Measurements from ENCODE around the gene NPPA.
"Not testable (repeated sequence)": the region's sequence is repeated elsewhere in the genome, so short reads cannot be mapped to it uniquely, and the experiment has no call there.

NPPA gene

GRCh38 chr1:11847667-11848372 lies at the start of gene NPPA:
Gene NPPA, minus strand, starts transcription at chr1:11847783. Its CDS starts 99 bp downstream, at chr1:11847684.
- Mint-ChIP-seq H3K27ac (no peak within 1 kb of the TSS), H3K4me3 (no peak within 1 kb of the TSS)

GRCh38 chr1:11894501-11894900 lies 46.9 kb upstream of the NPPA start:
- H3K27me3 Mint-ChIP-seq: peaks cover 89% of the 10 kb centered on the region
- H3K4me1 Mint-ChIP-seq, H3K36me3 Mint-ChIP-seq, H3K27ac Mint-ChIP-seq, H3K4me3 Mint-ChIP-seq, DNase-seq, H3K9me3 Mint-ChIP-seq: not testable (repeated sequence)
- CTCF ChIA-PET: interaction anchor here (0.6 to 4.2 kb wide), 3 partner anchors 41 to 62 kb away, joined by 3 to 36 read pairs (median 3); no protein-coding TSS in a partner anchor

More at GRCh38 chr1:11847667-11848372, at the start of gene NPPA:
- Mint-ChIP-seq H3K9me3 (no peaks in the 10 kb centered on the region), H3K36me3 (peaks cover 15% of the 10 kb centered on the region), H3K27me3 (peaks cover 20% of the 10 kb centered on the region), H3K4me1 (no peaks in the 10 kb centered on the region)
- CTCF ChIA-PET: interaction anchor here (1.7 kb wide), 1 partner anchor 10 kb away, joined by 7 read pairs; no protein-coding TSS in a partner anchor
- DNase-seq: no peak

DNA sequence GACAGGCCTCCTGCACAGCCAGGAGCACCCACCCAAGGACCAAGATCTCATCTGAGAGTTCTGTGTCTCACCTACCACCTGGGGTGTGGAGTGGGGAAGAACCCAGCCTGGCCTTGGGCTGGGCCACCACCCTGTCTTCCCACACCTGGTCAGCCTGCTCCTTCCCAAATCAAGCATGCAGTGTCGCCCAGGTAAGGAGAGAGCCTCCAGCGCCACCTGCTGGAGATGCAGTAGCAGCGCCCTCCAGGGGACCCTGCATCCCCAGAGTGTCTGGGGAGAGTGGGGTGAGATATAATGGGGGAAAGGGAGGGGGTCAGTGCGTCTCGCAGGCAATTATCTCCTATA lies 46.3 kb upstream of the NPPA start:
- CTCF ChIA-PET: interaction anchor here (0.6 to 4.2 kb wide), 9 partner anchors 10 to 175 kb away, joined by 3 to 36 read pairs (median 4); no protein-coding TSS in a partner anchor
- Mint-ChIP-seq H3K9me3 (no peaks in the 10 kb centered on the region), H3K27me3 (peaks cover 89% of the 10 kb centered on the region), H3K36me3 (no peaks in the 10 kb centered on the region), H3K4me3 (no peak overlapping the region), H3K4me1 (no peaks in the 10 kb centered on the region), H3K27ac (no peak overlapping the region)
- peak; percentile 81 for DNase-seq

DNA sequence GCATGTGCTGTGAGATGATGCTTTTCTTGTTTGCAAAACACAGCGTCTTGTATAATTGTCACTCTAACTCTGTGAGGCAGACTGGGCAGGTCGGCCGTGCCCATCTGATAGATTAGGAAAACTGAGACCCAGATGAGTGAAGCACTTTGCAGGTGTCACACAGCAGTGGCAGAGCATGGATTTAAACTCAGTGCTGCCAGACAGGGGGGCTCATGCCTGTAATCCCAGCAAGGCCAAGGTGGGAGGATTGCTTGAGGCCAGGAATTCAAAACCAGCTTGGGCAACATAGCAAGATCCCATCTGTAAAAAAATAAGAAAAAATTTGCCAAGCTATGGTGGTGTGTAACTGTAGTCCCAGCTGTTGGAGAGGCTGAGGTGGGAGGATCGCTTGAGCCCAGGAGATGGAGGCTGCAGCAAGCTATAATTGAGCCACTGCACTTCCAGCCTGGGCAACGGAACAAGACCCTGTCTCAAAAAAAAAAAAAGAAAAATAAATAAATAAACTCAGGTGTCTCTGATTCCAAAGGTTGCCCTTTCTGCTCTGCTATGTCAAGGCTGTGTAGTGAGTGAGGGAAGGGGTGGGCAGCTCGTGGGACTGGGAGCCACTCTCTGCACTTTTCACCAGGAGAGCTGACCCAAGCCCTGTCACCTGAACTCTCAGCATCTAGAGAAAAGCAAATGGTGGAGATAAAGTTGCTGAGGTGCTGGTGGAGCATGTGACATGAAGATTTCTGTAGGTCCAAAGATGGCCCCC lies 44.0 kb upstream of the NPPA start:
- DNase-seq: no peak
- H3K9me3 Mint-ChIP-seq: no peaks in the 10 kb centered on the region
- CTCF ChIA-PET: interaction anchor here (0.8 to 4.2 kb wide), 10 partner anchors 9 to 116 kb away, joined by 3 to 36 read pairs (median 4); no protein-coding TSS in a partner anchor
- no peaks in the 10 kb centered on the region for H3K4me1 Mint-ChIP-seq
- H3K27ac Mint-ChIP-seq: no peak overlapping the region
- H3K27me3 Mint-ChIP-seq: peaks cover 86% of the 10 kb centered on the region
- no peaks in the 10 kb centered on the region for H3K36me3 Mint-ChIP-seq
- no peak overlapping the region for H3K4me3 Mint-ChIP-seq

DNA sequence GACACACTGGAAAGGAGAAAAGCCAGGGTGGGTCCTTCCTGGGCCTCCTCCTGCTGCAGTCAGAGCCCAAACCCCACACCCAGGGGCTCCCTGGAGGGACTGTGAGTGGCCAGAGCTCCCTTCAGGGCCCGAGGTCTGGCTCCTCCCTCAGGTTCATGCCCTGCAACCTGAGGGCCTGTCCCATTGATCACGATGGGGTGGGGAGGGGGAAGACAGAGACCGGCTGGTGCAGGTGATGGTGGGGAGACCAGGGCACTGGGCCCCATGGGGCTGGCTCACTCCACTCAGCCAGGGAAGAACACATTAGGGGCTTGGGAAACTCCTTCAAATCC lies 41.3 kb upstream of the NPPA start:
- Mint-ChIP-seq H3K4me3 (no peak overlapping the region), H3K27ac (no peak overlapping the region), H3K36me3 (no peaks in the 10 kb centered on the region), H3K9me3 (no peaks in the 10 kb centered on the region), H3K4me1 (no peaks in the 10 kb centered on the region), H3K27me3 (peaks cover 73% of the 10 kb centered on the region)
- no peak for DNase-seq
- CTCF ChIA-PET: no interaction called here

- CTCF ChIA-PET: no interaction called here
- H3K27me3 Mint-ChIP-seq: peaks cover 68% of the 10 kb centered on the region
- H3K9me3 Mint-ChIP-seq: no peaks in the 10 kb centered on the region
- no peak overlapping the region for H3K4me3 Mint-ChIP-seq
- H3K4me1 Mint-ChIP-seq: no peaks in the 10 kb centered on the region
- DNase-seq: no peak
- no peak overlapping the region for H3K27ac Mint-ChIP-seq
- no peaks in the 10 kb centered on the region for H3K36me3 Mint-ChIP-seq
Observed at GRCh38 chr1:11888206-11888876, 40.8 kb upstream of the NPPA start.

- Mint-ChIP-seq H3K27ac (no peak overlapping the region), H3K4me1 (peaks cover 2% of the 10 kb centered on the region), H3K4me3 (no peak overlapping the region), H3K27me3 (peaks cover 68% of the 10 kb centered on the region), H3K36me3 (no peaks in the 10 kb centered on the region), H3K9me3 (no peaks in the 10 kb centered on the region)
- CTCF ChIA-PET: no interaction called here
- no peak for DNase-seq
Observed at GRCh38 chr1:11887666-11888007, 40.1 kb upstream of the NPPA start.

DNA sequence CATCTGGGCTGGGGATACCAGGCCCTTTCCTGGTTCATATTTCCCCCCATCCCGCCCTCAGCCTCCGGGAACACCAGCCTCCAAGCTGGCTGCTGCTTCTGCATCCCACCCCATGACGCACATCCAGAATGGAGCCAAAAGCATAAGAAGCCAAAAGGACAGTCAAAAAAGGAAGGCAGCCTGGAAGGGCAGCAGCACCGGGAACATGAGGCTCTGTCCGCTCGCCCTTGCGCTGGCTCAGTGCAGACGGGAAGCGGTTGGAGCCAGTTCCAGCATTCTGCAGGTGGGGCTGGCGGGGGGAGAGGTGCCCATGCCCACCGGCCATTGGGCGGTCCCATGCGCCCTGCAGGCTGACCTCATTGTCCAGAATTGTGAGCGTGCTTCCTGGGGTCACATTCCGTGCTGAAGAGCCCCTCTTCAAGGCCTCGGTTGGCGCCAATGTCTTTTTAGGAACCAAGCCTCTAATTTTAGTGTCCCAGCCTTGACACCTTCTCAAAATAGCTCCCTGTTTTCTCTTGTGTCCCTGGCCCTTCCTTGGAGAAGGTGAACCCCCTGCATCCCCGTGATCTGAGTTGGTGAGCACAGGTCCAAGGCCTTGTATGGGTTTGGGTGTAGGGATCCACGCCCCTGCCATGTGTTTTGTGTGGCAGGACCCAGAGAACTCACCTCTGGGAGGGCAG lies 39.5 kb upstream of the NPPA start:
- CTCF ChIA-PET: no interaction called here
- no peak for DNase-seq
- no peak overlapping the region for H3K27ac Mint-ChIP-seq
- H3K9me3 Mint-ChIP-seq: no peaks in the 10 kb centered on the region
- peaks cover 63% of the 10 kb centered on the region for H3K27me3 Mint-ChIP-seq
- H3K4me3 Mint-ChIP-seq: no peak overlapping the region
- no peaks in the 10 kb centered on the region for H3K36me3 Mint-ChIP-seq
- H3K4me1 Mint-ChIP-seq: peaks cover 2% of the 10 kb centered on the region

GRCh38 chr1:11885916-11886315 lies 38.3 kb upstream of the NPPA start:
- Mint-ChIP-seq H3K9me3 (no peaks in the 10 kb centered on the region), H3K4me3 (no peak overlapping the region), H3K27me3 (peaks cover 57% of the 10 kb centered on the region), H3K4me1 (peaks cover 2% of the 10 kb centered on the region), H3K27ac (no peak overlapping the region), H3K36me3 (no peaks in the 10 kb centered on the region)
- CTCF ChIA-PET: no interaction called here
- DNase-seq: no peak

DNA sequence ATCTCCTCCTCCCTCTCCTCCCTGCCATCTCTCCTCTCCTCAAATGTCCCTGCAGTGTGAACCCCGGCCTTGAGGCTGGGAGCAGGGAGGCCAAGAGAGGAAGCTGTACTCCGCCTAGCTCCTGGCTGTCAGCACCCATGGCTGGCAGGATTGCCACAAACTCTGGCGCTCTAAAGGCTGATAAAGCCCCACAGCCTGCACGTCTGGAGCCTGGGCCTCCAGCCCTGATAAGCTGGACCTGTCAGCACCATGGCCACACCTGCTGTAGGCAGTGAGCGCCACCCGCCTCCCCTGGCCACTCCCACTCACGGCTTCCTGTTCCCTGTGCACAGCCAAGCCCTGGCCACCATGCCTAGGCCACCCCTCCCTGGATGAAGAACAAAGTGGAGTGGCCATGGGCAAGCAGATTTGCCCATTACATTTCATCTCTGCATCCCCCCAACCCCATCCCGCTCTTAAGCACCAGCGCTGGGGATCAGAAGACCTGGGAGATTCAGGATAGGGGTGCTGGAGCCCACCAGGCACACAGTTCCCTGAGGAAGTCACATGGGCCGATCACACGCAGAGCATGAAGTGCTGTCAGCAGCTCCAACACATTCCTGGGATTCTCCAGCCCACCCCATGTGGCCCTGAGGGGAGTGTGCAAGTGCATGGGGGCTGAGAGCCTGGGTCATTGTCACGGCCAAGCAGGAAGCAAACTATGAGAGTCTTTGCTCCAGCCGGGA lies 35.4 kb upstream of the NPPA start:
- peak; percentile 42 for DNase-seq
- Mint-ChIP-seq H3K27me3 (peaks cover 44% of the 10 kb centered on the region), H3K27ac (no peak overlapping the region), H3K4me3 (no peak overlapping the region), H3K36me3 (no peaks in the 10 kb centered on the region), H3K9me3 (no peaks in the 10 kb centered on the region), H3K4me1 (peaks cover 2% of the 10 kb centered on the region)
- CTCF ChIA-PET: interaction anchor here (0.8 to 0.9 kb wide), 2 partner anchors 9 to 10 kb away, joined by 3 to 4 read pairs; no protein-coding TSS in a partner anchor

DNA sequence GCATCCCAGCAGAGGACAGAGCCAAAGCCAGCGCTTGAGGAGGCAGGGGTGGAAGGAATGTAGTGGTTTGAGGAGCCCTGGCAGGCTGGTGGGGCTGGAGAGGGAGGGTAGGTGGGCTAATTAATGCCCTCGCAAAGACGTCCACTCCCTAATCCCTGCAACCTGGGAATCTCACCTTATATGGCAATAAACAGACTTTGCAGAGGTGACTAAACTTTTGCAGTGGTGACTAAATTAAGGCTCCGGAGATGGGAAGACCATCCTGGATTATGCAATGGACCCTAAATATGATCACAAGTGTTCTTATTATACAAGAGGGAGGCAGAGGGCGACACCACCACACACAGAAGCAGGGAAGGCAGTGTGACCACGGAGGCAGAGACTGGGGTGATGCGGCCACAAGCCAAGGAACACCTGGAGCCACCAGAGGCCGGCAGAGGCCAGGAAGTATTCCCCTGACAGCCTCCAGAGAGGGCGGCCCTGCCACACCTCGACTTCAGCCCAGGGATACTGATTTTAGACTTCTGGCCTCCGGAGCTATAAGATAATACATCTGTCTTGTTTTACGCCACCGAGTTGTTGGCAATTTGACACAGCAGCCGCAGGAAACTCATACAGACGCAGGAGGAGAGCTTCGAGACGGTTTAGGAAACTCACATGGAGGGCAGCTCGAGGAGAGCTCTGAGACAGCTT lies 34.3 kb upstream of the NPPA start:
- CTCF ChIA-PET: interaction anchor here (0.9 kb wide), 1 partner anchor 11 kb away, joined by 4 read pairs; no protein-coding TSS in a partner anchor
- Mint-ChIP-seq H3K27me3 (peaks cover 44% of the 10 kb centered on the region), H3K4me1 (peaks cover 2% of the 10 kb centered on the region), H3K4me3 (no peak overlapping the region), H3K27ac (no peak overlapping the region), H3K36me3 (no peaks in the 10 kb centered on the region), H3K9me3 (no peaks in the 10 kb centered on the region)
- no peak for DNase-seq

- no peak for DNase-seq
- no peaks in the 10 kb centered on the region for H3K9me3 Mint-ChIP-seq
- H3K36me3 Mint-ChIP-seq: no peaks in the 10 kb centered on the region
- H3K4me3 Mint-ChIP-seq: no peak overlapping the region
- H3K4me1 Mint-ChIP-seq: peaks cover 2% of the 10 kb centered on the region
- CTCF ChIA-PET: no interaction called here
- peaks cover 43% of the 10 kb centered on the region for H3K27me3 Mint-ChIP-seq
- H3K27ac Mint-ChIP-seq: no peak overlapping the region
Observed at GRCh38 chr1:11880911-11881748, 33.5 kb upstream of the NPPA start.

- DNase-seq: no peak
- no peaks in the 10 kb centered on the region for H3K36me3 Mint-ChIP-seq
- peaks cover 40% of the 10 kb centered on the region for H3K27me3 Mint-ChIP-seq
- CTCF ChIA-PET: no interaction called here
- H3K27ac Mint-ChIP-seq: no peak overlapping the region
- H3K4me1 Mint-ChIP-seq: peaks cover 2% of the 10 kb centered on the region
- H3K4me3 Mint-ChIP-seq: no peak overlapping the region
- no peaks in the 10 kb centered on the region for H3K9me3 Mint-ChIP-seq
Observed at GRCh38 chr1:11880181-11880575, 32.6 kb upstream of the NPPA start.

All from activated naive CD4-positive, alpha-beta T cell treated with anti-CD3 and anti-CD28 coated beads, Interleukin-2, amount 10 ng/mL, durations not matched to agents 7 days and 5 days (primary cell).